GM18499 (cell line): ENCODE measurements around the gene AQP1.

Experiments
- ATAC-seq: cut with Tn5 transposase; IDR thresholded peaks from one replicate; pipeline ENCODE4 v1.9.1; 2021; ENCODE audit warnings: moderate number of reproducible peaks; ENCODE audit not compliant: insufficient read depth, unreplicated experiment

The AQP1 gene

GRCh38 chr7:30881448-30881847 lies 30.2 kb upstream of the AQP1 start:
- ATAC-seq = no peak

DNA sequence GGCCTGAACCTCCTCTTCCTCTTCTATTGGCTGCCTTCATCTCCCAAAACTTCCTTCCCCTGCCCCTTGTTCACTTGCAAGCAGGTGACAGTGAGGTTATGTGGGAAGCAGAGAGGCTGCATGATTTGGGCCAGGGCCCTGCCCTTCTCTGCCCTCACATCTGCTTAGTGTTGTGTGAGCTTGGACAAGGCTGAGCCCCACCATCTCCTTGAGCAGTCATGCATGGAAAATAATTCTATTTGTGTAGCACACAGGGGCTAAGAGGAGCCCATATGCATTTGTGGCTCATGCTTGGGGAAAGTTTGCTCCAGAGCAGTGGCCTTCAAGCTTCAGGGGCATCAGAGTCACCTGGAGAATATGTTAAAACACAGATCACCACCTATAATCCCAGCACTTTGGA lies 26.8 kb upstream of the AQP1 start:
- no peak for ATAC-seq

- no peak for ATAC-seq
These were observed 25.0 kb upstream of the AQP1 start for GRCh38 chr7:30886608-30887011.

- no peak for ATAC-seq
These were observed 24.2 kb upstream of the AQP1 start for GRCh38 chr7:30887464-30887872.

DNA sequence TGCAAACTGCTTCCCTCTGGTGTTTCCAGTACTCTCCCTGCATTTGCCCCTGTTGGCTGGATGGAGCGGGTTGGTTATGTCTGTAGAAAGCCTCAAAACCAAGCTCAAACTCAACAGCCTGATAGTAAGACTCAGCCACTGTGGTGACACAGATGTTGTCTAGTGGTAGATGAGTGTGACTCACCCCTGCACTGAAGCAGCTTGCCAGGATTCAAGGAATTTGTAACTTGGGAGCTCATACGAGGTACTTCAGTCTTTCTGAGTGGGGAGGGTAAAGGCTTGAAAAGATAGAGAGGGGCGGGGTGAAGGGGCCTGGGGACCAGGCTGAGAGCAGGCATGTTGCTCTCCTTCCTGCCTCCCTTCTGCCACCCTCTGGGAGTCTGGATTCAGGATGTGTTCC lies 22.9 kb upstream of the AQP1 start:
- ATAC-seq = no peak

GRCh38 chr7:30890226-30890625 lies 21.4 kb upstream of the AQP1 start:
- ATAC-seq = no peak

DNA sequence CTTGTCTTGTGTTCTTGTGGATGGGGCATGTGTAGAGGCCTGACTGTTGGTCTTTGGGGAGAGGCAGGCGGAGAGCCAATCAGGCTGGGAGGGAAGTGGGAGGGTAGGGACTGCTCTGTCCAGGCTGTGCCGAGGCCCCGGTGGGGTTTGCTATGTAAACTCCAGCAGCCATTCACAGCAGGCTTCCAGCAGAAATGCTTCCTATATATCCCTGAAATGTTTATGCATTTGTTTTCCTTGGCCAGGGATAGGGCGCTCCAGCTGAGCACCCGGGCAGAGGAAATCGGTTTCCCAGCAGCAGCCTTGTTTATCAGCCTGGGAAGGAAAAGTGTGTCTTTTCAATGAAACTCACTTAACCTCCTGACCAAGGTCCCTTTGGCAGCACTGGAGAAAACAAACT lies 18.3 kb upstream of the AQP1 start:
- no peak for ATAC-seq

GRCh38 chr7:30894009-30894408 lies 17.6 kb upstream of the AQP1 start:
- no peak for ATAC-seq

DNA sequence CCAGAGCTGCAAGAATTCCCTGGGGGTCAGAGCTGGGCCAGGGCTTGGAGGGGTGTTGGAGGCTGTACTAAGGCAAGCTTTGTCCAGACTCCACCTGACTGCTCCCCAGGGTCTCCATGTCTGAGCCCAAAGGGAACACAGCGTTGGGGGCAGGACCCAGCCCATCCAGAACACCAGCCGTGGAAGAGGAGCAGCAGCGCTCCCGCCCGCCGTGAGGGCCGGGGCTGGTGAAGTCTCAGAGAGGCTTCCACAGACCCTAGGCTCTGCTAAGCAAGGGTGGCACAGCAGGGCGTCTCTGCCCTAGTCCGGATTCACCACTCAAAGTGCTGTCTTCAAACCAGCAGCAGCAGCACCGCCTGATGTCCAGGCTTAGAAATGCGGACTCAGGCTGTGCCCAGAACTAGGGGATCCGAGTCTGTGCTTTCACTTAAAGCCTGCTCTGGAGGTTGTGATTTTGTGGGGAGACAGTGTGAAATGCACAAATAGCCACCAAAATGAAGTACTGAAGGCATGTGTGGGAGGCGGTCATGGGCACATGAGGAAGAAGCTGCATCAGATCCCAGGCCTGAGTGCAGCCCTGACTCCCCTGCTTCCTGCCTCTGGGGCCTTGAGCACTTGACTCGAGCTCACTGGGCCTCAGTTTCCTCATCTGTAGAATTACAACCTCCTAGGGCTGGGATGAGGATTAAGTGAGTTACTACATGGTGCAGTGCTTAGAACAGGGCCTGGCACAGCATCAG lies 16.6 kb upstream of the AQP1 start:
- no peak for ATAC-seq

DNA sequence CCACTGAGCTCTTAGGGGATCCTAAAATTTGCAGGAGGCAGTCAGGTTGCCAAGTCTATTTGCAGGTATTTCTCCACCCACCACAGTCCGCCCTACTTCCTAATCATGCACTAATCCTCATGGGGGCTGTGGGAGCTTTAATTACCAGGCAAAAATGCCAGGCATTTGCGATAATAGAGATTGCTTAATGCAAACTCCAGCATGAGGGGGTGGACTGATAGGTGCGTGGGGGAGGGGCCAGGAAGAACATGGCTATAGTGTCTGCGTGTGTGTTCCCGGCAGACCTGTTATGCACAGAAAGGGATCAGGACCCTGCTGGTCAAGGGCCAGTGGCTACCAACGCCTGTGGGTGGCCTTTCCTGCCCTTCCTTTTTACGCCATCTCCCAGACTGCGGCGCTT lies 15.6 kb upstream of the AQP1 start:
- no peak for ATAC-seq

DNA sequence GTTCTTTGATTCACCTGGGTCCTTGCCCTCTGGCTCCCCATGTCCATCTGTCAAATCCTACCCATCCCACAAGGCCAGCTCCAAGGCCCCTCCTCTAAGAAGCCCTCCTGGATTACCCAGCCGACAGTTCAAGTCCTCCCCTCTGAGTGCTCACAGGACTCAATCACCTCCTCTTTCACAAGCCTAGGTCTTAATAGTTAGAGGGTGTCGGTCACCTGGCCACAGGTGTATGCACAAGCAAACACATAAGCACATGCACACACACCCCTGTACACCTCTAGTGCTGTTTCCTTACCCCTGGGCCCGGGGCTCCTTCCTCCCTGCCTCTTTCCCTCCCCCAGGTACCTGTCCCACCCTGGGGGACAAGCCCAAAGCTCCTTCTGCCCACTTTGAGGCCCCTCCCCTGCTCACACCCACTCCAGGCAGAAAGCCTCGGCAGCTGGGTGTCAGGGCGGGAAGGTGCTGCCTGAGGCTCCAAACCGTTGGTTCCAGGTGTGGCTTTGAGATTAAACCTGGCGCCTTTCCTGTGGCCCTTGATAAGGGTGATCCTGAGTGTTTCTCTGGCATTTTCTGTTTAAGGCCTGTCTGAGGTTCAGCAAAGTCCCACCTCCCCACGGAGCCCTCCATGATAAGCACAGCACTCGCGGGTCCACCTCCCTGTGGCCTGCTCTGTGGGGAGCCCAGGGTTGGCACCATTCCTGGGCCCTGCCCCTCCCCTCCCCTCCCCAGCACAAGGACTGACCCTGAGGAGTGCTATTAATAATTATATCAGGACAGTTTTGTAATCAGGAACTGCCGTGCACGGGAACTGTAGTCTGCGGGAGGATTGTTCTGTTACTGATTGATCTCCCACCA lies 14.6 kb upstream of the AQP1 start:
- no peak for ATAC-seq

- no peak for ATAC-seq
These were observed 13.9 kb upstream of the AQP1 start for GRCh38 chr7:30897770-30898169.

GRCh38 chr7:30898411-30898810 lies 13.2 kb upstream of the AQP1 start:
- no peak for ATAC-seq

- ATAC-seq = no peak
These were observed 12.6 kb upstream of the AQP1 start for GRCh38 chr7:30899066-30899465.

GRCh38 chr7:30899630-30900029 lies 12.0 kb upstream of the AQP1 start:
- no peak for ATAC-seq

DNA sequence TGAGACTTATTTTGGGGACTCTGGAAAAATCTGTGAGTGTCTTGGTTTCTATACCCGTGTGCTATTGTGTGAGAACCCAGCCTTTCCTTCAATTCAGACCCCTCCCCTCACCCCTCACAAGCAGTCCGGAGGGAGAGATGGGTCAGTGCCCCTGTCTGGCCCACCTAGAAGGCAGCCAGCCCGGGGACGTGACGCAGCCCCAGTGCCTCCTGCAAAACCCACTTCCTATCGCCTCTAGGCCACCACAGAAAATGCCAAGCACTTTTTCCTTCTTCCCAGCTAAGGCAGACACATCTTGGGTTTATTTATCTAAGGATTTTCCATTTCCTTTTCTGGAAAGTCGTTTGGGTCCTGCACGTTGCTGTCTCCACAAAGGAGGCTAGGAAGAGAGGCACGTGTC lies 11.6 kb upstream of the AQP1 start:
- ATAC-seq = no peak

GRCh38 chr7:30900803-30901362 lies 10.8 kb upstream of the AQP1 start:
- no peak for ATAC-seq

- no peak for ATAC-seq
These were observed 9.8 kb upstream of the AQP1 start for GRCh38 chr7:30901856-30902255.

- no peak for ATAC-seq
These were observed 9.2 kb upstream of the AQP1 start for GRCh38 chr7:30902466-30902865.

DNA sequence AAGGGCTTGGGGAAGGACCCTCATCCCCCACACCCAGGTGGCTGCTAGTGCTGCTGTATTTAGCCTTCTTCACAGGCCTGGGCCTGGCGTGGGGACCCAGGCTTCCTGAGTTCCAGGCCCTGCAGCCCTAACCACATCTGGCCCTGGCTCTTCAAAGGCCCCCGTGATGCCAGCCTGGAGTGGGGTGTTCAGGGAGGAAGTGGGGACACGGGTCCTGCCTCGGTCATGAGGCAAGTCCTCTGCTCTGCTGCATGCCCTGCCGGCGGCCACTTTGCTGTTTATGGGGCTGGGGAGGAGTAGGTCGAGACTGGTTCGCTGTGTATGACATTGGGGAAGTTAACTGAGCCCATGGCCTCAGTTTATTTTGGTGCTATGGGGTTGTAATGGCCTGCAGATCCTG lies 8.5 kb upstream of the AQP1 start:
- no peak for ATAC-seq

- ATAC-seq = no peak
These were observed 7.1 kb upstream of the AQP1 start for GRCh38 chr7:30904561-30904960.
